A673 (cell line): ENCODE data around the gene NUDT8.

Experiments used
- CTCF ChIP-seq: fragments of 300-800, 200-600 bp; sonication (generic); conservative IDR thresholded peaks from 2 replicates; pipeline ENCODE4 v1.5.1; 2017; ENCODE audit warnings: low read depth, mild to moderate bottlenecking, antibody characterized with exemption, low read length, moderate library complexity, mixed read lengths
- EZH2 ChIP-seq: fragments of 200-600 bp; sonication (generic); IDR thresholded peaks from 2 replicates; pipeline ENCODE4 v1.6.1; 2017; ENCODE audit warnings: borderline replicate concordance, low read depth, mild to moderate bottlenecking, mixed read lengths, antibody characterized with exemption, low read length; ENCODE audit not compliant: poor library complexity, severe bottlenecking

GRCh38 chr11:67596753-67597300, 32.9 kb downstream of the NUDT8 start:
- TF ChIP-seq CTCF: no peak
- no peak for TF ChIP-seq EZH2
